AG08395 (cell line): ENCODE measurements around the gene CEP112.
"Not testable (repeated sequence)": the region's sequence is repeated elsewhere in the genome, so short reads cannot be mapped to it uniquely, and the experiment has no call there.

Experiments
- DNase-seq: peaks from one replicate; pipeline ENCODE4 v3.0.0; 2012; ENCODE audit warnings: mixed read lengths, low spot score

The CEP112 gene

DNA sequence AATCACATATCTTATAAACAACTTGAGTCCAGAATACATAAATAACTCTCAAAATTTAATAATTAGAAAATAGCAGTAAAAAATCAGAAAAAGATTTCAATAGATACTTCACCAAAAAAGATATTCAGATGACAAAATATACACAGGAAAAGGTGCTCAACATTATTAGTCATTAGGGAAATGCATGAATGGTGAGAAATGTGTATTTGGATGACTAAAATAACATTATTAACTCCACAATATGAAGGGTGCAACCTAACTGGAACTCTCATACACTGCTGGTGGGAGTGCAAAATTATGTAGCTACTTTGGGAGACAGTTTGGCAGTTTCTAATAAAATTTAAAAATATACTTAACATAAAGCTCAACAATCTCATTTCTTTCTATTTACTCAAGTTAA lies 368.2 kb downstream of the CEP112 start:
- DNase-seq = no peak

GRCh38 chr17:65820811-65821210 lies 371.1 kb downstream of the CEP112 start:
- no peak for DNase-seq

DNA sequence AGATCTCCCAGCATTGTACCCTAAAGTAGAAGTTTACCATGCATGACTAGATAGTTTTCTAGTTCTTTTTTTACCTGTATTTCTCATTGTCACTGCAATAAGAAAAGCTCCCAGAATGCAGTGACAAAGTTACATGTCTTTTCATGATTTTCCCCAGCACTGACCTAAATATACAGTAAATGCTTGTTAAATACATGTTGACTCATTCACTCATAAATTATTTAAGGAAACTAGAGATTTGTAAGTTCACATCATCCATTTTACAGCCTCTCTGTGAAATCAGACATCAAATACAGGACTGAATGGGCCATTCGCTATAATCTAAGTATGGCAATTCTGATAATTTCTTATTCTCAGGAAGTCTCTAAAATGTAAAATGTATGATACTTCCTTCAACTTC lies 371.6 kb downstream of the CEP112 start:
- DNase-seq = no peak

DNA sequence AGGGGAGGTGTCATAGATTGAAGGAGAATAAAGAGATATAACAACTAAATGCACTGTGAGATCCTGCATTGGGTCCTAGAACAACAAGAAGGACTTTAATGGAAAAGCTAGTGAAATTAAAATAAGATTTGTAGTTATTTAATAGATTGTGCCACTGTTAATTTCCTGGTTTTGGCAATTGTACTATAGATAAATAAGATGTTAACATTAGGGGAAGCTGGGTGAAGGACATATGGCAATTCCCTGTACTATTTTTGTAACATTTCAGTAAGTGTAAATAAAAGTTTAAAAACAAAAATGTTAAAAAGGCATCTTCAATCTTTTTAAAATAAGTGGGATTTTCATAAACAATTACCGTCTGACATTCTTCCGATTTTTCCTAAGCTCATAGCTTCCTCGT lies 372.1 kb downstream of the CEP112 start:
- DNase-seq = no peak

GRCh38 chr17:65817951-65818350 lies 374.0 kb downstream of the CEP112 start:
- no peak for DNase-seq

DNA sequence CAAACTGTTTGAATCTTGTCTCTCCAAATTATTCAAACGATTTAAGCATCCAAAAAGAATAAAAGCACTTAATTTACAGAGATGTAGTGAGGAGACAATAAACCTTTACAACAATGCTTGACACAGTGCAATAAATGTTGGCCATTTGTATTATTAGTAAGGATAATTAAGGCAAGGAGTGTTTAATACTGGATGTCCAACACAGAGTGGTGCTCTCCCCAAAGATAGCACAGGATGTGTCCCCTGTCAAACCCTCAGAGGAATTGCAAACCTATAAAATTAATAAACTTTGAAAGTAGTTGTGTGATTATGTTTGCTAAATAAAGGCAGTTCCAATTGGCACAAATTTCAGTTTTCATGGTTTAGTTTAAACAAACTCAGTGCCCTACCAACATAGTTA lies 377.5 kb downstream of the CEP112 start:
- no peak for DNase-seq

DNA sequence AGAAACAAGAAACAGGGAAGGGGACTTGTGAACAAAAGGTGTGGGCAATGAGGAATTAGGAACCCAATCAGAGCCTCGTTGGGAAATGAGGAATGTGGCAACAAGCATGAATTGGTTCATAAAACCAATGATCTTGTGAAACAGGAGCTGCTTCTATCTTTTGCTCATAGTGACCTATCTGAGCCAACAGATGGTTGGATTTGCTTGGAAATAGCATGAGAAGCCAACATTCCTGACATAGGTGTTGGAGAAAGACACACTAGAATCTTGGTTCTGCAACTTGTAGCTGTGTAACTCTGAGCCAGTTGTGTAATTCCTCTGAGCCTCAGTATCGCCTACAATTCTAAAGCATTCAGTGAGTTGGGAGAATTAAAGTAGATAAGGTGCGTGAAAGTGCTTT lies 378.6 kb downstream of the CEP112 start:
- DNase-seq = no peak

- no peak for DNase-seq
Observed at GRCh38 chr17:65811043-65811442, 380.9 kb downstream of the CEP112 start.

- DNase-seq = no peak
Observed at GRCh38 chr17:65809366-65809765, 382.6 kb downstream of the CEP112 start.

GRCh38 chr17:65808566-65808965 lies 383.4 kb downstream of the CEP112 start:
- DNase-seq = not testable (repeated sequence)

DNA sequence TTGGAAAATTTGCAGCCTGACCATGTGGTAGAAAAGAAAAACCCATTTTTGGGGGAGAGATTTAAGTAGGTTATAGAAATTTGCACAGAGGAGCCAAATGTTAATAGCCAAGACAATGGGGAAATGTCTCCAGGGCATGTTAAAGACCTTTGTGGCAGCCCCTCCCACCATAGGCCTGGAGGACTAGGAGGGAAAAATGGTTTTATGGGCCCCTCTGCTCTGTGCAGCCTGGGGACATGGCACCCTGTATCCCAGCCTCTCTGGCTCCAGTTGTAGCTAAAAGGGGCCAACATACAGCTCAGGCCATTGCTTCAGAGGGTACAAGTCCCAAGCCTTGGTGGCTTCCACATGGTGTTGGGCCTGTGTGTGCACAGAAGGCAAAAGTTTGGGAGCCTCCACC lies 384.6 kb downstream of the CEP112 start:
- DNase-seq = no peak

DNA sequence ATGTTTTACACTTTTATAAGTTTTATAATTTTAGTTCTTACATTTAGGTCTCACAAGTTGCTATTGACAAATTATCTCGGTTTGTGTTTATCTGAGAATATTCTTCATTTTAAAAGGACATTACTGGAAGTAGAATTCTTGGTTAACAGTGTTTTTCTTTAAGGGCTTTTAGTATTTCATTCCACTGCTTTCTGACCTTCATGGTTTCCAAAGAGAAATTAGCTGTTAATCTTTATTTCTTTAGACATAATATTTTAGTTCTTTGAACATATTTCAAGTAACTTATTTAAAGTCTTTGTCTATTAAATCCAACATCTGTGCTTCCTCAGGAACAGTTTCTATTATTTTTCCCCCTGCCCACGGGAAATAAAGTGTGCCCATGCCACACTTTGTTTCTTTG lies 390.4 kb downstream of the CEP112 start:
- DNase-seq = no peak

- no peak for DNase-seq
Observed at GRCh38 chr17:65800655-65801054, 391.3 kb downstream of the CEP112 start.

- DNase-seq = no peak
Observed at GRCh38 chr17:65799869-65800268, 392.1 kb downstream of the CEP112 start.

GRCh38 chr17:65799454-65799853 lies 392.5 kb downstream of the CEP112 start:
- DNase-seq = no peak

GRCh38 chr17:65797809-65798208 lies 394.1 kb downstream of the CEP112 start:
- DNase-seq = no peak

DNA sequence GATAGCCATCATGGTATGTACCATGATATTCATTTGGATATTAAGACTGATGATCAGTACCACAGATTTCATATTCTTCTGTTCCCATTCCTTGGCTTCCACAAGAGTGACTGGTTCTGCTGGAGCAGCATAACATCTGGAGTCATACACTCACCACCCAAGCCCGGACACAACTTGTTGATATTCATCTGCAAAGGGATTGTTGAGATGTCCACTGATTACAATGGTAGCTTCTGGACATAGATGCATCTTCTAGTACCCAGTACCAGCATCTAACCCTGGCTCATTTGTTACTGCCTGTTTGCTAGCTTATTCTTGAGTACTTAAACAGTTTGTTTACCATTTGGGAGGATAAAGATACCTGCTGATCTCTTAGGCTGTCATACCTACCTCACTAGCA lies 394.8 kb downstream of the CEP112 start:
- DNase-seq = no peak

- DNase-seq = peak; percentile 41
Observed at GRCh38 chr17:65794572-65794971, 397.4 kb downstream of the CEP112 start.

GRCh38 chr17:65790241-65790640 lies 401.7 kb downstream of the CEP112 start:
- DNase-seq = no peak

DNA sequence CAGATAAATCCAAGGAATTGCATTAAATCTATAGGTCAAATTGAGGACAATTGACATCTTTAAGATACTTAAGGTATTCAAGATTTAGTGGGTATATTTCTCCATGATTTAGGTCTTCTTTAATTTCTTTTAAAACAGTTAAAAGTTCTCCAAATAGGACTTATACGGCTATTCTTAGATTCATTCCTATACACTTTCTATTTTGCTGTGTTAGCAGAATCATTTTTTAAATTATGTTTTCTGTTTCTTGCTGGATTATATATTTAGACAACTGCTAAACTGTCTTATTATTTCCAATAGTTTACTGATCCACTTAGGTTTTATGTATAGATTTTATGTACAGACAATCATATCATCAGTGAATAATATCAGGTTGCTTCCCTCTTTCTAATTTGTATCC lies 404.4 kb downstream of the CEP112 start:
- no peak for DNase-seq

- no peak for DNase-seq
Observed at GRCh38 chr17:65786479-65786878, 405.5 kb downstream of the CEP112 start.

- peak; percentile 26 for DNase-seq
Observed at GRCh38 chr17:65785109-65785508, 406.8 kb downstream of the CEP112 start.

DNA sequence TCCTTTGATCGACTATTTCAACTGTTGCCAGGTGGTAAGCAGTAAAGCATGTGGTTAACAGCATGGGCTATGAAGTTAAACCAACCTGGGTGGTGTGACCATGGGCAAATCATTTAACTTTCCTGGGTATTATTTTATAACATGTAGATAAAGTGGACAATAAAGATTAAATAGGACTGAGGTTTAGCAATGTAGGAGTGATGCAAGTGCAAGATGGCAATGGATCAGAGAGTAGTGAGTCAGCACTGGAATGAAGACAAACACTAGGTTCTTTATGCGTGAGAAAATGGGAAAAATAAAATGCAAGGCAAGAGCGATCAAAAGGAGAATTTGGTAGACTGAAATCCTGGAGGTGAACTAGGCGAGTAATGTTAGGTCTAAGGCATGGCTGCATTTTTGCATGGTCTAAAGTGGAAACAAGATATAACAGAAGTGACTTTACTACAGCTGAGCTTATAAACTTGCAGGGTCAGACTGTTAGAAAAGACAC lies 408.0 kb downstream of the CEP112 start:
- peak; percentile 49 for DNase-seq

DNA sequence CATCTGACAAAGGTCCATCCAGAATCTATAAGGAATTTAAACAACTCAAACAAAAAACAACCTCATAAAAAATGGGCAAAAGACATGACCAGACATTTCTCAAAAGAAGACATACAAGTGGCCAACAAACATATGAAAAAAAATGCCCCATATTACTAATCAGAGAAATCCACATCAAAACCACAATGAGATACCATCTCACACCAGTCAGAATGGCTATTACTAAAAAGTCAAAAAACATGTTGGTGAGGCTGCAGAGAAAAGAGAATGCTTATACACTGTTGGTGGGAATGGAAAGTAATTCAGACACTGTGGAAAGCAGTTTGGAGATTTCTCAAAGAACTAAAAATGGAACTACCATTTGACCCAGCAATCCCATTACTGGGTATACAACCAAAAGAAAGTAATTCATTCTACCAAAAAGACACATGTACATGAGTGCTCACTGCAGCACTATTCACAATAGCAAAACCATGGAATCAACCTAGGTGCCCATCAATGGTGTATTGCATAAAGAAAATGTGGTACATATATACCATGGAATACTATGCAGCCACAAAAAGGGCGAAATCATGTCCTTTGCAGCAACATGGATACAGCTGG lies 409.7 kb downstream of the CEP112 start:
- DNase-seq = not testable (repeated sequence)

GRCh38 chr17:65780111-65780510 lies 411.8 kb downstream of the CEP112 start:
- no peak for DNase-seq
